ENCODE data around the gene MEPCE.

GRCh38 chr7:100444311-100445278 lies 15.0 kb downstream of the MEPCE start:
- TF ChIP-seq, protein P1, sequence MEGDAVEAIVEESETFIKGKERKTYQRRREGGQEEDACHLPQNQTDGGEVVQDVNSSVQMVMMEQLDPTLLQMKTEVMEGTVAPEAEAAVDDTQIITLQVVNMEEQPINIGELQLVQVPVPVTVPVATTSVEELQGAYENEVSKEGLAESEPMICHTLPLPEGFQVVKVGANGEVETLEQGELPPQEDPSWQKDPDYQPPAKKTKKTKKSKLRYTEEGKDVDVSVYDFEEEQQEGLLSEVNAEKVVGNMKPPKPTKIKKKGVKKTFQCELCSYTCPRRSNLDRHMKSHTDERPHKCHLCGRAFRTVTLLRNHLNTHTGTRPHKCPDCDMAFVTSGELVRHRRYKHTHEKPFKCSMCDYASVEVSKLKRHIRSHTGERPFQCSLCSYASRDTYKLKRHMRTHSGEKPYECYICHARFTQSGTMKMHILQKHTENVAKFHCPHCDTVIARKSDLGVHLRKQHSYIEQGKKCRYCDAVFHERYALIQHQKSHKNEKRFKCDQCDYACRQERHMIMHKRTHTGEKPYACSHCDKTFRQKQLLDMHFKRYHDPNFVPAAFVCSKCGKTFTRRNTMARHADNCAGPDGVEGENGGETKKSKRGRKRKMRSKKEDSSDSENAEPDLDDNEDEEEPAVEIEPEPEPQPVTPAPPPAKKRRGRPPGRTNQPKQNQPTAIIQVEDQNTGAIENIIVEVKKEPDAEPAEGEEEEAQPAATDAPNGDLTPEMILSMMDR (conservative IDR thresholded peaks at IDR 0.05; ENCODE audit: low read length) = no peak
- TF ChIP-seq EZH2phosphoT487 (IDR thresholded peaks at IDR 0.05; ENCODE audit: borderline replicate concordance, low read depth, low read length) = no peak

Data from OCI-LY7 (cell line).